ENCODE data around the gene SRSF4. TPM values are rescaled to one million over a fixed set of nuclear protein-coding genes. Genes with fewer than 3 reads are reported as not detected.

The SRSF4 gene
- total RNA-seq, 6 experiments from 2014 or later = 25.6 to 42.1 (median 33.0) TPM

GRCh38 chr1:29211086-29212030, 29.7 kb upstream of the SRSF4 start:
- WGBS (ENCODE audit: insufficient coverage, low coverage, low lambda C conversion rate, missing lambda C conversion rate) = 95% methylated on average over 11 of the region's 12 CpGs
- intact Hi-C loops (cut with DNase I) = no loop called here
- ATAC-seq (no peak), DNase-seq (no peak)
- Histone ChIP-seq H3K9me3 (no peaks in the 10 kb centered on the region), H3K36me3 (peaks cover 0 to 29% (median 6%) of the 10 kb centered on the region in 4 donors), H3K27ac (no peak overlapping the region), H3K27me3 (no peaks in the 10 kb centered on the region), H3K4me3 (no peak overlapping the region), H3K4me1 (no peaks in the 10 kb centered on the region)
- TF ChIP-seq CTCF (IDR thresholded peaks at IDR 0.05) = no peak
- no peak for TF ChIP-seq POLR2A (IDR thresholded peaks at IDR 0.05)

GRCh38 chr1:29210278-29211085, 28.8 kb upstream of the SRSF4 start:
- no peaks in the 10 kb centered on the region for H3K27me3 ChIP-seq
- no peaks in the 10 kb centered on the region for H3K9me3 ChIP-seq
- no peaks in the 10 kb centered on the region for H3K4me1 ChIP-seq
- no peak overlapping the region for H3K27ac ChIP-seq
- WGBS (ENCODE audit: insufficient coverage, low coverage, low lambda C conversion rate, missing lambda C conversion rate) = 67% methylated on average over 6 of the region's 7 CpGs
- ATAC-seq (no peak), DNase-seq (no peak)
- peaks cover 0 to 27% (median 5%) of the 10 kb centered on the region in 4 donors for H3K36me3 ChIP-seq
- intact Hi-C loops (cut with DNase I) = no loop called here
- TF ChIP-seq POLR2A (IDR thresholded peaks at IDR 0.05) (no peak), CTCF (IDR thresholded peaks at IDR 0.05) (no peak)
- H3K4me3 ChIP-seq = no peak overlapping the region

DNA sequence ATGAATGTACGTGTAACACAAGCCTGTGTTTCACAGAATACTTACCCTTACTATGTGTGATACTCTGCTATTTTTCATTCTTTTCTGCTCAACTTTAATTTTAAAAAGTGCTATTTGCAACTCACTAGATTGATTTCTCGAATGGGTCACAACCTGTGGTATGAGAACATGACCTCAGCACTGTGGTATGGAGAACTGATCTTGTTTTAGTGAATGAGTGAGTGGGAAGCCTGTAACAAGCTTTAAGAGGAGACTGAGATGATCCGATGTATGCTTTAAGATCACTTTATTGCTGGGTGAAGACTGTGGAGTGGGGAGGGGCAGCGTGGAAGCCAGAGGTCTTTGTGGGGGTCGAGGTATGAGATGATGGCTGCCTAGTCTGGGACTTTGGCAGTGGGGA, 27.5 kb upstream of the SRSF4 start:
- no peak for ATAC-seq
- H3K9me3 ChIP-seq = no peaks in the 10 kb centered on the region
- no peak overlapping the region for H3K4me3 ChIP-seq
- H3K4me1 ChIP-seq = no peaks in the 10 kb centered on the region
- intact Hi-C loops (cut with DNase I) = loop anchor here in 1 of 2 donors (10.0 kb wide), 1 partner anchor 324 kb away; no protein-coding TSS in a partner anchor
- DNase-seq = no peak
- TF ChIP-seq CTCF (IDR thresholded peaks at IDR 0.05) (no peak), POLR2A (IDR thresholded peaks at IDR 0.05) (no peak)
- H3K27me3 ChIP-seq = no peaks in the 10 kb centered on the region
- 69% methylated on average over 5 of the region's 5 CpGs for WGBS (ENCODE audit: insufficient coverage, low coverage, low lambda C conversion rate, missing lambda C conversion rate)
- H3K36me3 ChIP-seq = peaks cover 0 to 18% (median 4%) of the 10 kb centered on the region in 4 donors
- H3K27ac ChIP-seq = no peak overlapping the region

- DNase-seq (no peak), ATAC-seq (no peak)
- intact Hi-C loops (cut with DNase I) = loop anchor here in 1 of 2 donors (10.0 kb wide), 1 partner anchor 324 kb away; no protein-coding TSS in a partner anchor
- Histone ChIP-seq H3K4me1 (no peaks in the 10 kb centered on the region), H3K9me3 (no peaks in the 10 kb centered on the region), H3K27ac (no peak overlapping the region), H3K4me3 (no peak overlapping the region), H3K27me3 (no peaks in the 10 kb centered on the region), H3K36me3 (peaks cover 0 to 18% (median 4%) of the 10 kb centered on the region in 4 donors)
- TF ChIP-seq POLR2A (IDR thresholded peaks at IDR 0.05) (no peak), CTCF (IDR thresholded peaks at IDR 0.05) (no peak)
- 64% methylated on average over 4 of the region's 4 CpGs for WGBS (ENCODE audit: insufficient coverage, low coverage, low lambda C conversion rate, missing lambda C conversion rate)
Measured at GRCh38 chr1:29208442-29208841, 26.7 kb upstream of the SRSF4 start.

All from right lobe of liver (tissue), 6 donors.